HEK293 (cell line): ENCODE measurements around the gene TRIM26.

ENCODE experiments used
- EGR2 ChIP-seq: fragments of 450-650 bp; formaldehyde crosslinking; IDR thresholded peaks from 2 replicates; pipeline ENCODE4 v1.5.1; 2016; ENCODE audit warnings: low read depth, missing biosample characterization, missing genetic modification characterization
- GFI1B ChIP-seq: fragments of 450-650 bp; formaldehyde crosslinking; IDR thresholded peaks from 2 replicates; pipeline ENCODE4 v1.5.1; 2016; ENCODE audit warnings: missing biosample characterization, missing genetic modification characterization
- KLF1 ChIP-seq: fragments of 450-650 bp; formaldehyde crosslinking; IDR thresholded peaks from 2 replicates; pipeline ENCODE4 v1.5.1; 2016; ENCODE audit warnings: missing biosample characterization, missing genetic modification characterization
- KLF10 ChIP-seq: fragments of 450-650 bp; IDR thresholded peaks from 2 replicates; pipeline ENCODE4 v1.5.1; 2018; ENCODE audit warnings: missing biosample characterization, mild to moderate bottlenecking, missing genetic modification characterization
- KLF8 ChIP-seq: fragments of 450-650 bp; formaldehyde crosslinking; IDR thresholded peaks from 2 replicates; pipeline ENCODE4 v1.5.1; 2016; ENCODE audit warnings: missing biosample characterization, missing genetic modification characterization
- MZF1 ChIP-seq: fragments of 450-650 bp; formaldehyde crosslinking; IDR thresholded peaks from 2 replicates; pipeline ENCODE4 v1.5.1; 2017; ENCODE audit warnings: missing biosample characterization, missing genetic modification characterization, borderline replicate concordance
- PBX3 ChIP-seq: sonication (generic); formaldehyde crosslinking; IDR thresholded peaks from 2 replicates; pipeline ENCODE4 v1.8.1; 2022; ENCODE audit warnings: mild to moderate bottlenecking, moderate library complexity, missing genetic modification reagents
- PRDM10 ChIP-seq: fragments of 450-650 bp; formaldehyde crosslinking; IDR thresholded peaks from 2 replicates; pipeline ENCODE4 v1.5.1; 2016; ENCODE audit warnings: missing biosample characterization, missing genetic modification characterization
- SP3 ChIP-seq: fragments of 450-650 bp; formaldehyde crosslinking; IDR thresholded peaks from 2 replicates; pipeline ENCODE4 v1.5.1; 2016; ENCODE audit warnings: missing biosample characterization, missing genetic modification characterization
- ZBTB17 ChIP-seq: fragments of 450-650 bp; formaldehyde crosslinking; IDR thresholded peaks from 2 replicates; pipeline ENCODE4 v1.5.1; 2016; ENCODE audit warnings: missing biosample characterization, missing genetic modification characterization
- ZBTB20 ChIP-seq: fragments of 450-650 bp; formaldehyde crosslinking; IDR thresholded peaks from 2 replicates; pipeline ENCODE4 v1.5.1; 2016; ENCODE audit warnings: missing biosample characterization, missing genetic modification characterization
- ZBTB26 ChIP-seq: fragments of 450-650 bp; formaldehyde crosslinking; optimal IDR thresholded peaks from 2 replicates; pipeline ENCODE3; 2016; ENCODE audit warnings: missing biosample characterization, mild to moderate bottlenecking, missing genetic modification characterization
- ZBTB8A ChIP-seq: fragments of 450-650 bp; formaldehyde crosslinking; IDR thresholded peaks from 2 replicates; pipeline ENCODE4 v1.5.1; 2016; ENCODE audit warnings: missing biosample characterization, missing genetic modification characterization
- ZEB2 ChIP-seq: fragments of 450-650 bp; formaldehyde crosslinking; IDR thresholded peaks from 2 replicates; pipeline ENCODE4 v1.5.1; 2016; ENCODE audit warnings: missing biosample characterization, missing genetic modification characterization
- ZNF184 ChIP-seq: fragments of 450-650 bp; IDR thresholded peaks from 2 replicates; pipeline ENCODE4 v1.5.1; 2018; ENCODE audit warnings: missing biosample characterization, mild to moderate bottlenecking, missing genetic modification characterization
- ZNF2 ChIP-seq: fragments of 450-650 bp; formaldehyde crosslinking; IDR thresholded peaks from 2 replicates; pipeline ENCODE4 v1.5.1; 2016; ENCODE audit warnings: missing biosample characterization, missing genetic modification characterization
- ZNF274 ChIP-seq, 2 experiments: fragments of 200-500 bp in 1 of 2; fragments of 450-650 bp in 1 of 2; sonication (Bioruptor generic) in 1 of 2; formaldehyde crosslinking in 1 of 2; IDR thresholded peaks; 2 replicates each; pipeline versions ENCODE4 v1.5.1 to v1.6.1; 2014 to 2016; ENCODE audit warnings: borderline replicate concordance in 1 of 2, inconsistent platforms in 1 of 2, low read length in 1 of 2, missing biosample characterization in 1 of 2, missing genetic modification characterization in 1 of 2
- ZNF280C ChIP-seq: fragments of 450-650 bp; formaldehyde crosslinking; IDR thresholded peaks from 2 replicates; pipeline ENCODE4 v1.5.1; 2016; ENCODE audit warnings: missing biosample characterization, missing genetic modification characterization
- ZNF449 ChIP-seq: fragments of 450-650 bp; formaldehyde crosslinking; IDR thresholded peaks from 2 replicates; pipeline ENCODE4 v1.5.1; 2017; ENCODE audit warnings: missing biosample characterization, mild to moderate bottlenecking, missing genetic modification characterization, moderate library complexity
- ZNF473 ChIP-seq: fragments of 450-650 bp; formaldehyde crosslinking; IDR thresholded peaks from 2 replicates; pipeline ENCODE4 v1.5.1; 2017; ENCODE audit warnings: missing biosample characterization, missing genetic modification characterization
- ZNF510 ChIP-seq: fragments of 450-650 bp; formaldehyde crosslinking; IDR thresholded peaks from 2 replicates; pipeline ENCODE4 v1.5.1; 2018; ENCODE audit warnings: mild to moderate bottlenecking, missing genetic modification characterization, missing biosample characterization; ENCODE audit not compliant: insufficient replicate concordance
- ZNF530 ChIP-seq: fragments of 450-650 bp; formaldehyde crosslinking; IDR thresholded peaks from 2 replicates; pipeline ENCODE4 v1.5.1; 2016; ENCODE audit warnings: low read depth, missing biosample characterization, missing genetic modification characterization
- ZNF549 ChIP-seq: fragments of 450-650 bp; IDR thresholded peaks from 2 replicates; pipeline ENCODE4 v1.5.1; 2018; ENCODE audit warnings: missing biosample characterization, missing genetic modification characterization, mild to moderate bottlenecking, inconsistent platforms, moderate library complexity
- ZNF621 ChIP-seq: fragments of 450-650 bp; formaldehyde crosslinking; IDR thresholded peaks from 2 replicates; pipeline ENCODE4 v1.5.1; 2017; ENCODE audit warnings: missing biosample characterization, missing genetic modification characterization
- ZNF623 ChIP-seq: fragments of 450-650 bp; formaldehyde crosslinking; IDR thresholded peaks from 2 replicates; pipeline ENCODE4 v1.5.1; 2016; ENCODE audit warnings: missing biosample characterization, missing genetic modification characterization
- ZNF692 ChIP-seq: fragments of 450-650 bp; formaldehyde crosslinking; IDR thresholded peaks from 2 replicates; pipeline ENCODE4 v1.5.1; 2016; ENCODE audit warnings: missing biosample characterization, missing genetic modification characterization
- ZXDB ChIP-seq: fragments of 450-650 bp; formaldehyde crosslinking; IDR thresholded peaks from 2 replicates; pipeline ENCODE4 v1.5.1; 2016; ENCODE audit warnings: missing biosample characterization, missing genetic modification characterization

The TRIM26 gene

GRCh38 chr6:30259140-30260035 lies 46.2 kb upstream of the TRIM26 start (continued):
- TF ChIP-seq ZBTB26: peak; percentile 36
- no peak for TF ChIP-seq ZNF549 (tag by site-specific recombination)
- TF ChIP-seq KLF1 (tag by site-specific recombination): no peak
- TF ChIP-seq ZBTB17 (tag by site-specific recombination): peak; percentile 67; the same call in 1 of the 2 replicates
- TF ChIP-seq SP3: 0 out of 2 replicates have a peak, but pooled peaks have one; percentile 24
- no peak for TF ChIP-seq KLF10
- no peak; the same call in 1 of the 2 replicates for TF ChIP-seq ZNF692 (tag by site-specific recombination)
- TF ChIP-seq ZNF621 (tag by site-specific recombination): no peak
- TF ChIP-seq ZNF280C: no peak
- TF ChIP-seq ZNF274 (IDR thresholded peaks at IDR 0.05; ENCODE audit: low read length): no peak
- TF ChIP-seq ZNF274 (tag by site-specific recombination; IDR thresholded peaks at IDR 0.05; ENCODE audit: borderline replicate concordance): no peak
- TF ChIP-seq ZNF510 (tag by site-specific recombination): no peak
- peak; percentile 78 for TF ChIP-seq PBX3 (CRISPR knock-in tag)
- peak; percentile 76; the same call in 1 of the 2 replicates for TF ChIP-seq ZNF2 (tag by site-specific recombination)
- TF ChIP-seq ZNF473 (tag by site-specific recombination): no peak
- TF ChIP-seq ZNF184: no peak
- TF ChIP-seq EGR2: peak; percentile 51
- TF ChIP-seq GFI1B (tag by site-specific recombination): no peak
- TF ChIP-seq ZXDB (tag by site-specific recombination): 0 out of 2 replicates have a peak, but pooled peaks have one; percentile 20
- no peak for TF ChIP-seq ZBTB8A (tag by site-specific recombination)
- TF ChIP-seq PRDM10 (tag by site-specific recombination): peak; percentile 86
- TF ChIP-seq ZEB2 (tag by site-specific recombination): peak; percentile 27; the same call in 1 of the 2 replicates
- TF ChIP-seq KLF8: 0 out of 2 replicates have a peak, but pooled peaks have one; percentile 23
- TF ChIP-seq MZF1 (tag by site-specific recombination): peak; percentile 88
- no peak for TF ChIP-seq ZNF530
- TF ChIP-seq ZNF449: no peak
- peak; percentile 62; the same call in 1 of the 2 replicates for TF ChIP-seq ZBTB20 (tag by site-specific recombination)
- no peak for TF ChIP-seq ZNF623
